Osteoblast (primary cell): Measurements from ENCODE around the gene SORL1. TPM values are rescaled to one million over a fixed set of nuclear protein-coding genes. Genes with fewer than 3 reads are reported as not detected.
A peak's percentile ranks its signal among the peaks of the same experiment; 100 is the strongest.

ENCODE experiments used
- DNase-seq: peaks from one replicate; pipeline ENCODE4 v3.0.0; 2011; ENCODE audit warnings: low spot score, mixed read lengths; ENCODE audit not compliant: insufficient read length; ENCODE audit errors: missing footprints
- H2AFZ ChIP-seq: 2 replicates; pipeline ENCODE4 v1.6.0; 2011; ENCODE audit warnings: mild to moderate bottlenecking, low read length
- H3K27ac ChIP-seq: 2 replicates; pipeline ENCODE4 v1.5.1; 2011; ENCODE audit warnings: mild to moderate bottlenecking, low read depth, low read length, moderate library complexity
- H3K27me3 ChIP-seq: 2 replicates; pipeline ENCODE4 v1.6.0; 2012; ENCODE audit warnings: mild to moderate bottlenecking, control low read depth, inconsistent platforms, low read length, moderate library complexity; ENCODE audit not compliant: insufficient read depth
- H3K36me3 ChIP-seq: 2 replicates; pipeline ENCODE4 v1.5.1; 2011; ENCODE audit warnings: mild to moderate bottlenecking, low read length, control low read depth, moderate library complexity; ENCODE audit not compliant: insufficient read depth
- H3K4me1 ChIP-seq: 2 replicates; pipeline ENCODE4 v1.5.1; 2011; ENCODE audit warnings: mild to moderate bottlenecking, low read length, control low read depth, moderate library complexity; ENCODE audit not compliant: insufficient read depth
- H3K4me2 ChIP-seq: 2 replicates; pipeline ENCODE4 v1.6.0; 2011; ENCODE audit warnings: mild to moderate bottlenecking, low read length; ENCODE audit not compliant: insufficient read depth
- H3K4me3 ChIP-seq: fragments of 200-600 bp; sonication (generic); 3 replicates; pipeline ENCODE4 v1.5.1; 2012; ENCODE audit warnings: mild to moderate bottlenecking, low read length, inconsistent platforms; ENCODE audit not compliant: insufficient read depth
- H3K79me2 ChIP-seq: 2 replicates; pipeline ENCODE4 v1.6.0; 2012; ENCODE audit warnings: mild to moderate bottlenecking, low read length, control low read depth, inconsistent platforms; ENCODE audit not compliant: insufficient read depth
- H3K9me3 ChIP-seq: 2 replicates; pipeline ENCODE4 v1.5.1; 2011; ENCODE audit warnings: low read depth, low read length, control low read depth
- H4K20me1 ChIP-seq: 2 replicates; pipeline ENCODE4 v1.6.0; 2012; ENCODE audit warnings: mild to moderate bottlenecking, low read length, control low read depth; ENCODE audit not compliant: insufficient read depth
- CTCF ChIP-seq: IDR thresholded peaks from 2 replicates; pipeline ENCODE4 v1.5.1; 2011; ENCODE audit warnings: mild to moderate bottlenecking, low read depth, low read length, moderate library complexity; ENCODE audit errors: extremely low read depth
- total RNA-seq: library from RNA; depleted of rRNA; stranded (reverse); fragments of >200 nt; gene quantifications from 2 replicates; pipeline ENCODE4 v1.2.3, GENCODE V29; 2012

SORL1 gene
- total RNA-seq, 1 donor: 0.36 TPM

DNA sequence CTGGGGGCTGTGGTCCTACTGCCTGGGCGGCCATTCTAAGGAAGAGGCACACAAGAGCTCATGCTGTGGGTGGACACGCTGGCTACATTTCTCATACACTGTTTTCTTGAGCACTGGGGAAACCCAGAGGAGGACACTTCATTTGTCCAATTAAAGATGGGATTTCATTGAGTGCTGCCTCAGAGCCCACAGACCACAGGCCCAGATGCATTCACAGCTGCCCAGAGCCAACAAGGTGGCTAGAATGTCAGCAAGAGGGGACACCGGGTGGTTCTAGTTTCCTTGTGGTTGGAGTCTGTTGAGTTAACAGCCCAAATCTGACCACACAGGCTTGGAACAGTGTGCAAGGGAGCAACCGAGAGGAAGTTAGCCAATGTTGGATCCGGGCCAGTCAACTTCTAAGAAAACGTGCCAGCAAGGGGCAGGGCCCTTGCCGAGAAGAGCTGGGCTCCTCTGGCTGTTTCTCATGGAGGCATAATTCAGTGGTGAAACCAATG, 35.0 kb upstream of the SORL1 start:
- no peak for TF ChIP-seq CTCF
- Histone ChIP-seq H3K36me3 (no peaks in the 10 kb centered on the region), H3K4me1 (peaks cover 9% of the 10 kb centered on the region), H3K79me2 (no peaks in the 10 kb centered on the region), H3K4me2 (no peak overlapping the region), H3K9me3 (no peaks in the 10 kb centered on the region), H3K4me3 (no peak overlapping the region), H3K27ac (no peak overlapping the region), H4K20me1 (no peaks in the 10 kb centered on the region), H3K27me3 (peaks cover 24% of the 10 kb centered on the region), H2AFZ (peak overlapping the region; percentile 17)
- DNase-seq: no peak

DNA sequence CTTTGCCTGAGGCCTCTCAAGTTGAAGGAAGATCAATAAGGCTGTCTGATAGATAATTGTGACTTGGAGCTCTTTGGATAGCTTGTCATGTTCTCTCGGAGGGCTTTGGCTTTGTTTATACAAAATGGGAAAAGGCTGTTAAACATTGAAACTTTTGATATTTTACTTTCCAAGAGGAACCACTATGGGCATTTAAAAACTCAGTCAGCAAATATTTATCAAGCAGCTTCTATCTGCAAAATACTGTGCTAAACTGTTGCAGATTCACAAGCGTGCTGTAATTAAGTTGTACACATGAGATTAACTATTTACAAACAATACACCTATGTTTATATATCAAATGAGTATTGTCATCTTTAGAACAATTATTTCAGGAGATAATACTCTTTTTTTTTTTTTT, 34.5 kb upstream of the SORL1 start:
- H3K27me3 ChIP-seq: peaks cover 24% of the 10 kb centered on the region
- DNase-seq: no peak

DNA sequence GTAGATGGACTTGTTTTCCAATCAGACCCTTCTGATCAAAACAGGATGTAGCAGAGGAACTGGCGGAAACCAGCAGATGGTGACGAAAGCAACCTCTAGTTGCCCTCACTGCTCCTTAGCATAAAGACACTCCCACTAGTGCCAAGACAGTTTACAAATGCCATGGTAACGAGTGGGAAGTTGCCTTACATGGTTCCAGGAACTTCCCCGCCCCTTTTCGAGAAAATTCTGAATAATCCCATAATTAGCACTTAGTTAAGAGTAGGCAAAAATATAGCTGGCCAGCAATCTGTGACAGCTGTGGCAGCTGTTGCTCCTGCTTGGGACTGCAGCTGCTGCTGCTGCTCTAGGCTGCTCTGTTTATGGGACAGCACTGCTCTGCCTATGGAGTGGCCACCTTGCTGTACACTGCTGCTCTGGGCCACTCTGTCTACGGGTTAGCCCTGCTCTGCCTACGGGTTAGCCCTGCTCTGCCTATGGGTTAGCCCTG, 33.4 kb upstream of the SORL1 start:
- Histone ChIP-seq H3K36me3 (no peaks in the 10 kb centered on the region), H3K27ac (no peak overlapping the region), H3K27me3 (peaks cover 24% of the 10 kb centered on the region), H3K4me1 (peaks cover 9% of the 10 kb centered on the region), H3K4me3 (no peak overlapping the region), H3K9me3 (no peaks in the 10 kb centered on the region), H4K20me1 (no peaks in the 10 kb centered on the region), H3K79me2 (no peaks in the 10 kb centered on the region), H3K4me2 (no peak overlapping the region), H2AFZ (no peak overlapping the region)
- TF ChIP-seq CTCF: no peak
- no peak for DNase-seq

More for the DNA sequence above, 34.5 kb upstream of the SORL1 start:
- Histone ChIP-seq H4K20me1 (no peaks in the 10 kb centered on the region), H3K4me2 (no peak overlapping the region), H3K9me3 (no peaks in the 10 kb centered on the region), H3K4me3 (no peak overlapping the region), H3K27ac (no peak overlapping the region), H2AFZ (no peak overlapping the region), H3K4me1 (peaks cover 9% of the 10 kb centered on the region), H3K79me2 (no peaks in the 10 kb centered on the region), H3K36me3 (no peaks in the 10 kb centered on the region)
- TF ChIP-seq CTCF: no peak

- Histone ChIP-seq H3K79me2 (no peaks in the 10 kb centered on the region), H3K4me2 (no peak overlapping the region), H3K36me3 (no peaks in the 10 kb centered on the region), H3K4me3 (no peak overlapping the region), H3K4me1 (peaks cover 9% of the 10 kb centered on the region), H3K27ac (no peak overlapping the region), H3K27me3 (peaks cover 21% of the 10 kb centered on the region), H2AFZ (no peak overlapping the region), H3K9me3 (no peaks in the 10 kb centered on the region), H4K20me1 (no peaks in the 10 kb centered on the region)
- DNase-seq: no peak
- TF ChIP-seq CTCF: no peak
These were observed 32.3 kb upstream of the SORL1 start for GRCh38 chr11:121419836-121420235.
